GM21737 (cell line): ENCODE data around the gene DOCK8.

Source experiments
- ATAC-seq: cut with Tn5 transposase; IDR thresholded peaks from one replicate; pipeline ENCODE4 v1.9.1; 2021; ENCODE audit warnings: mild to moderate bottlenecking, moderate library complexity; ENCODE audit not compliant: unreplicated experiment

Gene DOCK8

GRCh38 chr9:304106-304505, 89.4 kb downstream of the DOCK8 start:
- ATAC-seq = no peak

GRCh38 chr9:304519-305185, 90.0 kb downstream of the DOCK8 start:
- ATAC-seq = no peak

GRCh38 chr9:306907-307306, 92.2 kb downstream of the DOCK8 start:
- no peak for ATAC-seq

GRCh38 chr9:311841-312240, 97.2 kb downstream of the DOCK8 start:
- no peak for ATAC-seq

GRCh38 chr9:312596-313320, 98.1 kb downstream of the DOCK8 start:
- ATAC-seq = no peak

- no peak for ATAC-seq
Measured at GRCh38 chr9:316382-316965, 101.8 kb downstream of the DOCK8 start.

DNA sequence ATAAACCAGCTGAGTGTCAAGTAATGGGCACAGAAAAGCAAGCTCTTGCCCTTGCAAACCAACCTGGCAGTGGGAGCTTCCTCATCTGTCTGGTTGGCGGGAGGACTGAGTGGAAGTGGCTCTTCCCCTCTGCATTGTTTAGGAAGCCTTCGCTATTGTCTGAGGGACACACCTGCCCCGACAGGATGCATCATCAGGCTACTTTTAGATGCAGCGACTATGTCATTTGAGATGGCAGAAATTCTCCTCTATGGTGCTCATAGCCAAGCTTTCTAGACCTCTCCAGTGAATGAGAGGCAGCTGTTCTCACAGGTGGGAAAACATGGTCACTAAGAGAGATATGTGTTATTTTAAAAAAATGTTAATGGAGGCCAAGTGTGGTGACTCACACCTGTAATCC, 104.0 kb downstream of the DOCK8 start:
- ATAC-seq = no peak

DNA sequence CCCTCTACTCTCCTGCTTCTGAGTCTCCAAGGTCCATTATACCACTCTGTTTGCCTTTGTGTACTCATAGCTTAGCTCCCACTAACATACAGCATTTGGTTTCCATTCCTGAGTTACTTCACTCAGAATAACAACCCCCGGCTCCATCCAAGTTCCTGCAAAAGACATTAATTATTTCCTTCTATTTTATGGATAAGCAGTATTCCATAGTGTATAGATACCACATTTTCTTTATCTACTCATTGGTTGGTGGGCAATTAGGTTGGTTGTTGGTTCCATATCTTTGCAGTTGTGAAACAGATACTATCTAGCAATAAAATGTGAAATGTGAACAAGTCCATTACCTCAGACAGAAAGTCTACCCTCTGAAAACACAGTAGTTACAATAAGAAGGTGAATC, 110.3 kb downstream of the DOCK8 start:
- ATAC-seq = no peak

- no peak for ATAC-seq
Measured at GRCh38 chr9:326667-327066, 112.0 kb downstream of the DOCK8 start.

- no peak for ATAC-seq
Measured at GRCh38 chr9:328453-328852, 113.8 kb downstream of the DOCK8 start.

- ATAC-seq = no peak
Measured at GRCh38 chr9:331197-331596, 116.5 kb downstream of the DOCK8 start.

GRCh38 chr9:335373-335772, 120.7 kb downstream of the DOCK8 start:
- no peak for ATAC-seq

DNA sequence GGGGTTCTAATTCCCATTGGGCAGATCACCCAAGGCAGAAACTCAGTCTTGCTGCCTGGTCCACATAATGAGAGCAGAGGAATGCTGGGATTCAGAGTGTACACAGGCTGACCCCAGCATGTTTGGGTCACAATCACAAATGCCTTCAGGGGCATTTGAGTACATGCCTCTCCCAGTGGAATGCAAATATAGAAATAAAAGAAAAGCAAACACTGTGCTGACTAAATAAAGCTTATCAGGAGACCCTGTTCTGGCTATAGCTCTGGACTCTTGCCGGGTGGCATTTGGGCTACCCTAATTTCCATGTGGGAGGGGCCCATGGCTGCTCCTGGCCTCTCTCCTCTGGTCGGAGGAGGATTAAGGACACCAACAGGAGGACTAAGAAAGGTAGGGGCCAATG, 121.4 kb downstream of the DOCK8 start:
- no peak for ATAC-seq

DNA sequence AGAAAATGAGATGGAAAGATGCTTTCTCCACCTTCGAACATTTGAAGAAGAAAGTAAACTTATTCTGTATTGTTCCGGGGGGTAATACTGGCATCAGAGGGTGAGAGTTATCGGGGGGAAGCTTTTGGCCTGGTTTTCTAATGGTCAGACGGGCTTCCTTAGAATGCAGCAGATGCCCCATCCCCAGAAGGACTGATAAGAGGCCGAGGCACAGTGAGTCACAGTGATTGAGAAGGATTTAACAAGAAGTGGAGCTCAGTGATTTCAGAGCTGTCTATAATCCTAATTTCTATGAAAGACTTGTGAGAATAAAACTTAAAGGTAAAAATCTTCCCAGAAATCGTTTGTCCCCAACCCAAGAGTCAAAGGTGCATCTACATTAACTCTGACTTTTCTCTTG, 123.9 kb downstream of the DOCK8 start:
- no peak for ATAC-seq

GRCh38 chr9:341634-342421, 127.2 kb downstream of the DOCK8 start:
- ATAC-seq = no peak

GRCh38 chr9:343773-344172, 129.1 kb downstream of the DOCK8 start:
- no peak for ATAC-seq

GRCh38 chr9:346111-346571, 131.5 kb downstream of the DOCK8 start:
- ATAC-seq = no peak

DNA sequence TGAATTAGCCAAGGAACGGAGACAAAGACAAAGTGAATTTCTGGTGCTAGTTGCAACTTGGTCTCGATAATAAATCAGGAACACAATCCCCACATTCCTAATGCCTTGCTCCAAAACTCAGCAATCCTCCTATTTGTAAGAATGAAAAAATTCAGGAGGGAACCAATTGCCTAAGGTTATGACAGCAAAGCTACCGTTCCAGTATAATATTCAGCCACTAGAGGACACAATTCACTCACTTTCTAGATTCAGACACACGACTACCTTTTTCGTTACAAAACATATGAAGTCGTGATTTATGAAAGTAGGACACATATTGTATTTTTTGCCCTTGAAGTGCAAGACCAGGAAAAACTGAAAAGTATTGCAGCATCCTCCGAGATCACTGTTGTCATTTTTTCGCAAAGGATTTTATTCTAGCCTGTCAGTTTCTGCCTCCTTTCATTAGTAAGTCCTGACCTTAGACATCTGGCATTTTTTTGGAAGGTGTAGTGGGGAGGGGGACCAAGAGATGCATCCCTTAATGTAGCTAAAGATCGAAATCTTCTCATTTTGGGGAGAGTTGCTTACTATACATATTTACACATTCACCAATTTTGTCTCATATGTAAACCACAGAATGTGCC, 133.1 kb downstream of the DOCK8 start:
- ATAC-seq = no peak

DNA sequence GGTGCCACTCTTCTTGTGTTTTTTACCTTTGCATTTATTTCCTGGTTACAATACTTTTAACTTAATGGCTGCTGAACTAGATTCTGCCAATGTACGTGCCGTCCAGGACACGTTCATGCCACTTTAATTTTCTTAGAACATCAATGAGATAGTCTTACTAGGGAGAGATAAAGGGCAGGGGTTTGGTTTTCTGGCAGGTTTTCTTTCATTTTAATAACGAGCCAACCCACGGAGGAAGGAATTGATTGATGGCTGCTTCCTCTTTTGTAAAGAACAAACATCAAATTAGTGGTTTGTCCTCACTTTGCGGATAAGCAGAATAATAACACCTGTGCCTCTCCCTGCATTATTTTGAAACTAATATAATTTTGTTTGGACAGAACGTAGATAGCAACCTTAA, 135.7 kb downstream of the DOCK8 start:
- no peak for ATAC-seq

DNA sequence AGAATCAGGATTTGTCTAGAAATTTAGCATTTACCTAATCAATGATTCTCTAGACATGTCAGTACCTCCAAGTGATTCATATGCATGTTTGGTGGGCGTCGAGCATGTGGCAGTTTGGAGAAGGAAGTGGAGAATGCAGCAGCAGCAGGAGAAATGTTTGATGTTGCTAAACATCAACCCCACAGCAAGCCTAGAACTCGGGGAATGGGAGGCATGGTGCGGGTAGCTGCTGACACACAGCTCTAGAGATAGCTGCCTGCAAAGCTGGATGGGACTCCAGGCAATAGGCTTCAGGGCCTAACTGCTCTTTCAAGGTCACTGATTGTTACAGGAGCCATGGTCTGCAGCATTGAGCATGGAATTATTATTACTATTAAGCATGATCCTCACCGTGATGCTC, 137.3 kb downstream of the DOCK8 start:
- ATAC-seq = no peak

DNA sequence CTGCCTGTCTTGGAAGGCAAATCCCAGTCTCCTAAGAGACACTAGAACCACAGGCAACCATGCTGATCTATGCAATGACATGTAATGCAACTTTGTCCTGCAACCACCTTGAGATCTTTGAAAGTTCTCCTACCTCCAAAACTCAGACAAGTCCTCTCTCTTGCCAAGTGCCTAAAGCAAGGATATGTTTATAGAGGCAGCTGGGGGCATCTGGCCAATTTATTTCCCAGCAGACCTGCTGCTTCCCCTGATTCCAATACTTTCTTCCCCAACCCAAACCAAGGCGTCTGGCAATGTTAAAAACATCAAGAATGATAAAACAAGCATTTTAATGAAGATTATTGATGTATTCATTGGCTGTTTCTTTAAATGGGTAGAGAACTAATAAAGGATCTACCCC, 138.4 kb downstream of the DOCK8 start:
- ATAC-seq = no peak
